ENCODE measurements around the gene GPRIN3.

DNA sequence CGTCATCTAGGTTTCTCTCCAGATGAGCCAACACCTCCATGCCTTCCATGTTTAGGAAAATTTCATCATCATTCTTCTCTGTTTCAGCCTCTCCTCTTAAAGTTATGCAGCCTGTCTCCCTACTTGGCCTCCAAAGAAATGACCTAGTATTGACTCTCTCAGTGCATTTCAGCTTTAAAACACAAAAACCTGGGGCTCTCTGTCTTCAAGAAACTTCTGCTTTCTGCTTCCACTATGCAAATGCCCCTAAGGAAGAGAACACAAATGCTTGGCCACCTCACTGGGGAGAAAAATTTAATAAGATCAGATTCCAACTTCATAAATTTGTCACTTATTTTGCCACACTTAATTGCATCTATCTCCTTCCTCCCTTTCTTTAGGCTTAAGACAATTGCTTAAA, 93.3 kb downstream of the GPRIN3 start:
- TF ChIP-seq TAF1 (IDR thresholded peaks at IDR 0.05; ENCODE audit: borderline replicate concordance, low read depth, low read length), result no peak
- TF ChIP-seq POLR2A (IDR thresholded peaks at IDR 0.05; ENCODE audit: low read depth, low read length), result no peak
